ENCODE results near the gene TAF11L5.
"Not testable (repeated sequence)": the region's sequence is repeated elsewhere in the genome, so short reads cannot be mapped to it uniquely, and the experiment has no call there.

The TAF11L5 gene

GRCh38 chr5:17497446-17497845 lies 27.6 kb upstream of the TAF11L5 start:
- no peak for TF ChIP-seq ISL1 (CRISPR knock-in tag; IDR thresholded peaks at IDR 0.05)
- TF ChIP-seq PPARA (CRISPR knock-in tag; IDR thresholded peaks at IDR 0.05; ENCODE audit: borderline replicate concordance) = no peak
- TF ChIP-seq TSHZ2 (CRISPR knock-in tag; IDR thresholded peaks at IDR 0.05) = no peak
- no peak for TF ChIP-seq ZFP30 (CRISPR knock-in tag; IDR thresholded peaks at IDR 0.05)
- TF ChIP-seq BACH2 (CRISPR knock-in tag; IDR thresholded peaks at IDR 0.05; ENCODE audit: borderline replicate concordance) = no peak
- no peak for TF ChIP-seq RARB (CRISPR knock-in tag; IDR thresholded peaks at IDR 0.05)
- TF ChIP-seq ZFP3 (CRISPR knock-in tag; IDR thresholded peaks at IDR 0.05) = no peak
- no peak for TF ChIP-seq CREB5 (CRISPR knock-in tag; IDR thresholded peaks at IDR 0.05; ENCODE audit: low read depth)
- no peak for TF ChIP-seq CSRNP3 (CRISPR knock-in tag; IDR thresholded peaks at IDR 0.05)
- TF ChIP-seq ESRRG (CRISPR knock-in tag; IDR thresholded peaks at IDR 0.05) = no peak
- no peak for TF ChIP-seq TCF4 (CRISPR knock-in tag; IDR thresholded peaks at IDR 0.05; ENCODE audit: borderline replicate concordance)
- no peak for TF ChIP-seq TOX (CRISPR knock-in tag; IDR thresholded peaks at IDR 0.05; ENCODE audit: borderline replicate concordance)
- TF ChIP-seq PATZ1 (CRISPR knock-in tag; IDR thresholded peaks at IDR 0.05; ENCODE audit: borderline replicate concordance) = no peak
- TF ChIP-seq ARNTL (CRISPR knock-in tag; IDR thresholded peaks at IDR 0.05; ENCODE audit: borderline replicate concordance, low read depth) = no peak
- no peak for TF ChIP-seq POU6F1 (CRISPR knock-in tag; IDR thresholded peaks at IDR 0.05; ENCODE audit: borderline replicate concordance, low read depth)
- TF ChIP-seq ZNF70 (CRISPR knock-in tag; IDR thresholded peaks at IDR 0.05) = no peak
- no peak for TF ChIP-seq ZNF8 (CRISPR knock-in tag; IDR thresholded peaks at IDR 0.05)
- TF ChIP-seq OSR1 (CRISPR knock-in tag; IDR thresholded peaks at IDR 0.05) = no peak
- ATAC-seq = no peak

GRCh38 chr5:17497931-17498330 lies 27.1 kb upstream of the TAF11L5 start, which contains the start of gene TAF11L2:
TAF11L2 (plus strand) TSS chr5:17498231.
- ATAC-seq = not testable (repeated sequence)

- TF ChIP-seq OSR1 (CRISPR knock-in tag; IDR thresholded peaks at IDR 0.05) (no peak), TSHZ2 (CRISPR knock-in tag; IDR thresholded peaks at IDR 0.05) (no peak), ISL1 (CRISPR knock-in tag; IDR thresholded peaks at IDR 0.05) (no peak), ZC3H10 (CRISPR knock-in tag; IDR thresholded peaks at IDR 0.05) (no peak), PPARA (CRISPR knock-in tag; IDR thresholded peaks at IDR 0.05; ENCODE audit: borderline replicate concordance) (no peak), TCF4 (CRISPR knock-in tag; IDR thresholded peaks at IDR 0.05; ENCODE audit: borderline replicate concordance) (no peak), CREB5 (CRISPR knock-in tag; IDR thresholded peaks at IDR 0.05; ENCODE audit: low read depth) (no peak), ZNF70 (CRISPR knock-in tag; IDR thresholded peaks at IDR 0.05) (no peak), ESRRG (CRISPR knock-in tag; IDR thresholded peaks at IDR 0.05) (no peak), CSDC2 (CRISPR knock-in tag; IDR thresholded peaks at IDR 0.05) (no peak)
- no peak for ATAC-seq
These were observed 13.2 kb upstream of the TAF11L5 start for GRCh38 chr5:17511775-17512325.

GRCh38 chr5:17517526-17517925 lies 7.5 kb upstream of the TAF11L5 start:
- not testable (repeated sequence) for ATAC-seq

GRCh38 chr5:17518067-17518466 lies 7.0 kb upstream of the TAF11L5 start, which contains the start of gene TAF11L3:
TAF11L3 (plus strand) TSS chr5:17518367.
- not testable (repeated sequence) for ATAC-seq
